ENCODE results near the gene GOLGA6C.
"Not testable (repeated sequence)": the region's sequence is repeated elsewhere in the genome, so short reads cannot be mapped to it uniquely, and the experiment has no call there.

Gene GOLGA6C, protein sequence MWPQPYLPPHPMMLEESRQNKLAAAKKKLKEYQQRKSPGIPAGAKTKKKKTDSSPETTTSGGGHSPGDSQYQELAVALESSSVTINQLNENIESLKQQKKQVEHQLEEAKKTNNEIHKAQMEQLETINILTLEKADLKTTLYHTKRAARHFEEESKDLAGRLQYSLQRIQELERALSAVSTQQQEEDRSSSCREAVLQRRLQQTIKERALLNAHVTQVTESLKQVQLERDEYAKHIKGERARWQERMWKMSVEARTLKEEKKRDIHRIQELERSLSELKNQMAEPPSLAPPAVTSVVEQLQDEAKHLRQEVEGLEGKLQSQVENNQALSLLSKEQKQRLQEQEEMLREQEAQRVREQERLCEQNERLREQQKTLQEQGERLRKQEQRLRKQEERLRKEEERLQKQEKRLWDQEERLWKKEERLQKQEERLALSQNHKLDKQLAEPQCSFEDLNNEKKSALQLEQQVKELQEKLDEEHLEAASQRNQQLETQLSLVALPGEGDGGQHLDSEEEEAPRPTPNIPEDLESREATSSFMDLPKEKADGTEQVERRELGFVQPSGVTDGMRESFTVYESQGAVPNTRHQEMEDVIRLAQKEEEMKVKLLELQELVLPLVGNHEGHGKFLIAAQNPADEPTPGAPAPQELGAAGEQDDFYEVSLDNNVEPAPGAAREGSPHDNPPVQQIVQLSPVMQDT

DNA sequence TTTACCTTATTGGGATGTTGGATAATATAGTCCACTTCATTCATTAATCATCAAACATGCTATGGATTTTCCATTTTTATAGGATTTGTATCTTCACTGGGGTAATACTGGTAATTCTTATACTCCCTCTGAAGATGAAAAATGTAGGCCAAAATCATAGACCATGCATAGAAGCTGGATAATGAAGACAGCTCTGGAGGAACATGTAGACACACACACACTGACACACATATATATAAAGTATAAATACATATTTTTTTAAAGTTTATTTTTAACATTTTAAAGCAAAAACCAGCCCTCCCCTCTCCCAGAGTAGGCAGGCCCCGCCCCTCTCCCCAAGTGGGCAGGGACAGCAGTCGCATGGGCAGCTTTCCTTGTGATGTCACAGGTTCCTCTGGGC, at the start of gene GOLGA6C:
TSS of gene GOLGA6C (plus strand) at position 301 of the 400 bp plus-strand sequence. CDS start 265 bp downstream, outside the sequence.
- DNase-seq = not testable (repeated sequence)

DNA sequence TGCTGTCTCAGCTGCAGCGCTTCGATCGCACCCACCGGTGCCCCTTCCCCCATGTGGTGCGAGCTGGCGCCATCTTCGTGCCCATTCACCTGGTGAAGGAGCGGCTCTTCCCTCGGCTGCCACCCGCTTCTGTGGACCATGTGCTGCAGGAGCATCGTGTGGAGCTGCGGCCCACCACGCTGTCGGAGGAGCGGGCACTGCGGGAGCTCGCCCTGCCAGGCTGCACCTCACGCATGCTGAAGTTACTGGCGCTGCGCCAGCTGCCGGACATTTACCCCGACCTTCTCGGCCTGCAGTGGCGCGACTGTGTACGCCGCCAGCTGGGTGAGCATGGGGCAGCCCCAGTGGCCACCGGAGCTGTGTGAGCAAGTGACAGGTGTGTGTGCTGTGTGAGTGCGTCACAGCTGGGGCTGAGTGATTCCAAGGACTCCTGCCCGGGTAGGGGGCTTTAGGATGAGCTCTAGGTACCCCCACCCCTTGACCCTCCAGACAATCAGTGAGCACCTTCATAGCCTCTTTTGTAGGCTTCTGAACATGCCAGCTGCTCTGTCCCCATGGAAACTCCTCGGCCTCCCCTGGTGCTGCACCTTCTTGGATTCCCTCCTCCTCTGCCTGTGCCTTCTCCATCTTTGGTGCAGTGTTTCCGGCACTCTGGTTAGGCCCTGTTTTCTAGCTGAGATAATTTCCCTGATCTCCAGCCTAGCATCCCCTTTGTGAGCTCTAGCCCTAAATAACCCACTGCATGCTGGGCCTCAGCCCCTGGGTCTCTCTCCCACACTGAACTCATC, 49.4 kb upstream of the GOLGA6C start:
- no peak for DNase-seq

DNA sequence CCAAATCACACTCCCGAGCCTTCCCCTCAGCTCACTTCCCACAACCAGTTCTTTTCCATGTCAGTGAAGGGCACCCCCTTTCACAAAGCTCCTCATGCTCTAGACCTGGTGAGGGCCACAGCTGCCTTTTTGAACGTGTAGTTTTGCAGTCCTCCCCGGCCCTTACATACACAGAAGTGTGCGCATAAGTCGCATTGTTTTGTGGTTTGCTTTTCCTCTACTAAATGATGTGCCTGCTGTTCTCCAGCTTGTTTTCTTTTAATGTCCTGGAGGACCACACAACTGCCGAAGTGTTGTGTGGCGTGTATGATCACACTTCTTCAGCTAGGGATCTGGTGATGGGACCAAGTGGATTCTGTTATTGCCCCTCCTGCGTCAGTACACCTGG, 48.9 kb upstream of the GOLGA6C start:
- no peak for DNase-seq

- DNase-seq = no peak
Observed at GRCh38 chr15:75210811-75211230, 47.3 kb upstream of the GOLGA6C start.

GRCh38 chr15:75211436-75212199, 46.5 kb upstream of the GOLGA6C start:
- DNase-seq = no peak

- no peak for DNase-seq
Observed at GRCh38 chr15:75212200-75212858, 45.8 kb upstream of the GOLGA6C start.

- no peak for DNase-seq
Observed at GRCh38 chr15:75213212-75213767, 44.8 kb upstream of the GOLGA6C start.

GRCh38 chr15:75213768-75214221, 44.3 kb upstream of the GOLGA6C start:
- DNase-seq = no peak

DNA sequence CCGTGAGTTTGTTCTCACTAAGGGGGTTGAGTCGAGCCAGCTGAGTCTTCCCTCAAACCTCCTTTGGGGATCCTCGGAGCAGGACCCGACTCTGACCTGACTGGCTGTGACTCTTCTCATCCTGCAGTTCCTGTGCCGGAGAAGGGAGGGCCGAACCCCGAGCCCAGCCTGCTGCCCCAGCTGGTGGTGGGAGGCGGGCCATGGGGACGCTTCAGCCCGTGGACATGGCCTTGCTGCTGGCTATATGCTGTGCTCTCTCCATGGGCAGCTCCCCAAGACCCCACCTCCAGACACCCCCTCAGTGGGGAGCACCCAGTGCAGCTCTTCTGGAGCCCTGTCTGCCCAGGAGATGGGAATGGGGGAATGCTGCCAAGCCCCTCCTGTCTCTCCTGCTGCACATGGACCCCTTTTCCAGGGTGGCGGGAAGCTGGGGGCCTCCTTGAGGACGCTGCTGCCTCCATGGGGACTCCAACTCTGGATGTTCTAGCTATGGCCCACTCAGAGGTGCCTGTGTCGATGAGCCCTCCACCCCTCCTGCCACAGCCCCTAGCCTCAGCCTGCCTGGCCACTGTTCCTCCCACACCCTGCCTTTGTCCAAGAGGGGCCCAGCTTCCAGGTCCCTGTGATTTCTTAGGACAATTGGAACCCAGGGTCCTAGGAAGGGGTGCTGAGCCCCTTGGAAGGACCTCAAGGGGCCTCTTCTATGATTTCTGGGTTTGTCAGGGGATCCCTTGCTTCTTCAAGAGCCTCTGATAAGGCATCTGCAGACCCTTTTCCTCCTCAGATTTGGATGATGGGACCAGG, 43.6 kb upstream of the GOLGA6C start:
- no peak for DNase-seq

- DNase-seq = no peak
Observed at GRCh38 chr15:75215107-75216004, 42.8 kb upstream of the GOLGA6C start.

GRCh38 chr15:75217012-75217411, 41.1 kb upstream of the GOLGA6C start:
- DNase-seq = no peak

DNA sequence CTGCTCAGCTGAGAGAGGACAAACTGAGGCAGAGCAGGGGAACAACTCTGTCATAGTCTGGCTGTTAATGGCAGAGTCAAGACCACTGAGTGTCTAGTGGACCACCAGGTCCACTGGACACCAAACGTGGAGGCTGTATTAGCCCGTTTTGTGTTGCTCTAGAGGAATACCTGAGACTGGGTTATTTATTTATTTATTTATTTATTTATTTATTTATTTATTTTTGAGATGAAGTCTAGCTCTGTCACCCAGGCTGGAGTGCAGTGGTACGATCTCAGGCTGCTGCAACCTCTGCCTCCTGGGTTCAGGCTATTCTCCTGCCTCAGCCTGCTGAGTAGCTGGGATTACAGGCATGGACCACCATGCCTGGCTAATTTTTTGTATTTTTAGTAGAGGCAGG, 40.6 kb upstream of the GOLGA6C start:
- DNase-seq = not testable (repeated sequence)

- not testable (repeated sequence) for DNase-seq
Observed at GRCh38 chr15:75219507-75219929, 38.6 kb upstream of the GOLGA6C start.

DNA sequence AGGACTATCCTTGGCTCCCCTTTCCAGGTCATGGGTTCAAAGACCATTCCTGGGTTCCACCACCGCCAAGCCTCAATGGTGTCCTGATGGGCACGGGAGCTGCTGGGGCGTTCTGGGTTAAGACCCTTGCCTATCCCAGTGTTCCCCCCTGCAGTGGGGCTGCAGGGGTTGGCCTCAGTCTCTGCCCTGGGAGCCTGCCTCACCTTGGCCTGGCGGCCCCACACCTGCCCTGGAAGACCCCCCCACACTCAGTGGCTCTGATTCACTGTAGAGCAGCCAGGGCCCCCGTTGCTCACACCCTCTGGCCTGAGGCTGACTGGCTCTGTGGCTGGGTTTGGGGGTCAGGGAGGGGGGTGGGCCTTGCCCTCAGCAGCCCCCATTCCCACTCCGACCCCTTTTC, 34.4 kb upstream of the GOLGA6C start:
- no peak for DNase-seq

- no peak for DNase-seq
Observed at GRCh38 chr15:75224281-75224680, 33.9 kb upstream of the GOLGA6C start.

DNA sequence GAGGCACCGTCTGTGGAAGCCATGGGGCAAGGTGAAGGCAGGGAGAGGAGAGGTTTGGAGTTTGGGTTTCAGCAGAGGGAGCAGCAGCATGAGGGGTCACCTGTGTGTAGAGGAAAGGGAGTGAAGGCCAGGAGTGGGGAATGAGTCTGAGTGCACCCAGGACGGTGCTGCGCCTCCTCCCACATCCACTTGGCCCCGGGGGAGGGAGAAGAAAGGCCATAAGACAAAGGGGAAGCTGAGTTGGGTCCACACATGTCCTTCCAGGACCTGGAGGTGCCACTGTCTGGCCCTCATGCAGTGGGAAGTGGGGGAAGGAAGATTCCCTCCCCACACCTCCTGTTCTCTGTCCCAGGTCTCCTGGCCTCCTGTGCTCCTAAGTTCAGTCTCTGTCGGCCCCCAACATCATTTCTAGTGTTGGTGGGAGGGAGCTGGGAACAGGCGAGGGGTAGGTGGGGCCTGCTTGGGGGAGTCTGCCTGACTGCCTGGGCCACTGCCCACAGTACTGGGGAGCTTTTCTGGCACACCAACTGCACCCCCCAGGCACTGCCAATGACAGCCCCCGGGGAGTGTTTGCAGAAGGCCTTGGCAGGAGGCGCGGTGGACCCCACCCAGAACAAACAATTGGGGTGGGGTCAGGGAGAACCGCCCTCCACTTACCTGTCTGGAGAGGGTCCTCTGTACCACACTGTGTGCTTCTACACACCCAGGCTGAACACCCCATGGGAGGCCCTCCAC, 32.9 kb upstream of the GOLGA6C start:
- DNase-seq = not testable (repeated sequence)

DNA sequence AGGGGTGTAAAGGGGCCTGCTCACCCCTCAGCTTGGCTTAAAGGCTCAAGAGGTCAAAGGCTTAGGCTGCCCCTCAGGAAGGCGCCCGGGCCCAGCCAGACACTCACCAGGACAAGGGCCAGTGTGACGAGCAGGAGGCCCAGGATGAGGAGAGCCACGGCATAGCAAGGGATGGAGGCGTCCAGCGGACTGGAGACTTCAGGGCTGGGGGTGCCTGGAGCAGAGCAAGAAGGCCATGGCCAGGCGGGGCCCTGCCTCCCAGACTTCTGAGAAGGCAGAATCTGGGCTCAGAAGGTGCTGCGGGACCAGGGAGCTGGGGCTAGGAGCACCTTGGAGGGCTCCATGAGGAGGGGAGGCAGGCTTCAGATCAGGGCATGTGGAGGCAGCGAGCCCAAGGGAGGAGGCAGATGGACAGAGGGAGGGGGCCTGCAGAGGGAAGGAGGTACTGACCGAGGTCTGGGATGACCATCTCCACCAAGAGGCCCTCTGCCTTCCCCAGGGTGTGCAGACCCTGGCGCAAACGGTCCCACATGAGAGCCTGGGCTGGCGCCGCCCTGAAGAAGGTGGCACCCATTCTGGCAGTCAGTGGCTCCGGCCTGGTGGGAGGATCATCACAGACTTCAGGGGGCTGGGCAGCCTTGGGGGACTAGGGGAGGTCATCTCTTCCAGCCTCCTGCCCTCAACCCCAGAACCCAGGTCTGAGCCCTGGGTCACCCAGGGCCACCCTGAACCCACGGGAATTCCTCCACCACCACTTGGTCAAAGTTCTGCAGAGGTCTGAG, 32.0 kb upstream of the GOLGA6C start:
- no peak for DNase-seq

DNA sequence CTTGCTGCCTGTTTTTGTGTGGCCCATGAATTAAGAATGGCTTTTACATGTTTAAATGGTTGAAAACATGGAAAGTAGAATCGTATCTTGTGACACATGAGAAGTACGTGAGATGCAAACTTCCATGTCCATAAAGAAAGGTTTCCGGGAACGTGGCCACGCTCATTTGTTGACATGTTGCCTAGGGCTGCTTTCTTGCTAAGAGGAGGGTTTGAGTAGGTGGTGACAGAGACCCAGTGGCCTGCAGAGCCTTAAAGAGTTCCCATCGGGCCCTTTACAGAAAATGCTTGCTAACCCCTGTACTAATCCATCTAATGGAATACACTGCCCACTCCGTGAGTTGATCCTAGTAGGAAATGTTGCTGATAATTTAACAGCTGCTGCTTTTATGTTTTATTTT, 31.0 kb upstream of the GOLGA6C start:
- DNase-seq = not testable (repeated sequence)

Data from GOT3 (cell line).